DMS153 treated with DMSO at 0.1 percent for 48 hours (cell line): ENCODE results near the gene GPR61.
A peak's percentile ranks its signal among the peaks of the same experiment; 100 is the strongest.

Source experiments
- DNase-seq: peaks from one replicate; lab custom pipeline; 2025; ENCODE audit not compliant: unreplicated experiment; lab: John Stamatoyannopoulos, UW

GPR61 gene, protein sequence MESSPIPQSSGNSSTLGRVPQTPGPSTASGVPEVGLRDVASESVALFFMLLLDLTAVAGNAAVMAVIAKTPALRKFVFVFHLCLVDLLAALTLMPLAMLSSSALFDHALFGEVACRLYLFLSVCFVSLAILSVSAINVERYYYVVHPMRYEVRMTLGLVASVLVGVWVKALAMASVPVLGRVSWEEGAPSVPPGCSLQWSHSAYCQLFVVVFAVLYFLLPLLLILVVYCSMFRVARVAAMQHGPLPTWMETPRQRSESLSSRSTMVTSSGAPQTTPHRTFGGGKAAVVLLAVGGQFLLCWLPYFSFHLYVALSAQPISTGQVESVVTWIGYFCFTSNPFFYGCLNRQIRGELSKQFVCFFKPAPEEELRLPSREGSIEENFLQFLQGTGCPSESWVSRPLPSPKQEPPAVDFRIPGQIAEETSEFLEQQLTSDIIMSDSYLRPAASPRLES

DNA sequence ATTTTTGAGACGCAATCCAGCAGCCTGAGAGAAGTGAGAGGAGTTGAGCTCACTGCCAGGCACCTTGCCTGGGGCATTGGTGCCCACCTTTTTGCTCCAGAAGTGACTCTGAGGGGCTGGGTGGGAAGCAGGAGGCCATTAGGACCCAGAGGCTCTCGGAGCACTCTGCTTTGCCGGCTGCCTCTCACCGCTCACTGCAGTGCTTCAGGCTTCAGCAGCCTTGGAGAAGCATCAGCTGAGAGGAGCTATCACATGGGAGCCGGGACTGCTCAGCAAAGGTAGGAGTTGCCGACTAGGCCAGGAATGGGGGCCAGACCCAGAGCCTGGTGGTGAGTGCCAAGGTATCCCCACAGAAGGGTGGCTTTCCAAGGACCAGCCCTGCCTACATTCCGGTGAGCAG lies at the start of gene GPR61:
GPR61 (plus strand) TSS at position 197 of the 400 bp plus-strand sequence. CDS start 3,151 bp downstream, outside the sequence.
- DNase-seq, result no peak

DNA sequence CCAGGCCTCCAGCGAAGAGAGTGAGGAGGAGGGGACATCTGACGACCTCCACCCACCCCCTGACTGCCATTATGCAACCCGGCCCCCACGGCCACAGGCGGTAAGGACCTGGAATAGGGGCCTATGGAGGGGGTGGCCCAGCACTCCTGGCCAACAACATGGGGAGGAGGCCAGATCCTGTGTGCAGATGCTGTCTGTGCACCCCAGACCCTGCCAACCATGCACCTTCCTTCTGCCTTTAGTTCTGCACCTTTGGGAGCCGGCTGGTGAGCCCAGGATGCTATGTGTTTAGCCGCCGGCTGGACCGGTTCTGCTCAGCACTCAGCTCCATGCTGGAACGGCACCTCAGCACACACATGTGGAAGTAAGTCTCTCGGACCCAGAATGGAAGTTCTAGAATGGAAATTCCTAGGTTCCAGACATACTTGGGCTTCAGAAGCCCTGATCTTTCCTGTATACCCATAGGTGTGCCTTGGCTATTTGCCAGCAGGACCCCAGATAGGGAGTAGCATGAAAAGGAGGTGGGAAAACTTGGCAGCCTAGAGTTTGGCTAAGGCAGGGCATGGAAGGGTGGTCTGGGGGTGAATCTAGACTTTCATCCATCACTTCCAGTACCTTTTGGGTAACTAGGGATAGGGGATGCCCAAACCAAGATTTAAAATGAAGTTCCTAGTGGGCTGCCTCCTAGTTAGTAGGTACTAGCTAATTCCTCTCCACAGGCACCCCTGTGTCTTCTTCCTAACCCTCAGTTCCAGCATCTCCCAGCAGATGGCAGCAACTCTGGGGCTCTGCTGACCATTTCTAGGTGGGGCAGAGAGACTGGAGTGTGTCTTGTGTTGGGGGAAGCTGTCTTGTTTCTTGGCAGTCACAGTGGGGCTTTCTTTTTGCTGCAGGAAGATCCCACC lies 49.4 kb upstream of the GPR61 start:
- DNase-seq, result no peak

DNA sequence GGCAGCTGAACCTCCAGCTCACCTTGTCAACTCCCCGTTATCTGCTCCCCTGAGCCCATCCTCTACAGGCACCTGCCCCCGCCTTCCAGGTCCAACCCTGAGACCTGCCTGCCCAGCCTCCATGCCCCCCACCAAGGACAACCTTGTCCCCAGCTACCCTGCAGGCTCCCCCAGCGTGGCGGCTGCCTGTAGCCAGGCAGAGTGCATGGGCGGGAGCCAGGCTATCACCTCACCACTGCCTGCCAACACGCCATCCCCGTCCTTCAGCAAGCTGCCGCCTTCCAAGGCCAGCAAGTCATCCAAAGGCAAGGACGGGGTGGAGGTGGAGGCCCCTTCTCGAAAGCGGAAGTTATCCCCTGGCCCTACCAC lies 48.8 kb upstream of the GPR61 start:
- no peak for DNase-seq

DNA sequence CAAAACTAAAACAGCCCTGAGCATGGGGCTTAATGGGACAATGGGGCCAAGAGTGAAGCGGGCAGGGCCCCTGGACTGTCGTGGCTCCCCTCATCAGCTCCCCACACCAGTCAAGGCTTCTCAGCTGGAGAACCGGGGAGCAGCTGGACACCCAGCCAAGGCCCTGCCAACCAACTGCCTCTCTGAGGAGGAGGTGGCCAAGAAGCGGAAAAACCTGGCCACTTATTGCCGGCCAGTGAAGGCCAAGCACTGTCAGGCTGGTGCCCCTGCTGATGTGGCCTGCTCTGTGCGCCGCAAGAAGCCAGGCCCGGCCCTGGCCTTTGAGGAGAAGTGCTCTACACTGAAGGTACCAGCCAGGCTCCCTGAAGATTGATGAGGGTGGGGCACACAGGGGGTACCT lies 48.3 kb upstream of the GPR61 start:
- DNase-seq, result no peak

DNA sequence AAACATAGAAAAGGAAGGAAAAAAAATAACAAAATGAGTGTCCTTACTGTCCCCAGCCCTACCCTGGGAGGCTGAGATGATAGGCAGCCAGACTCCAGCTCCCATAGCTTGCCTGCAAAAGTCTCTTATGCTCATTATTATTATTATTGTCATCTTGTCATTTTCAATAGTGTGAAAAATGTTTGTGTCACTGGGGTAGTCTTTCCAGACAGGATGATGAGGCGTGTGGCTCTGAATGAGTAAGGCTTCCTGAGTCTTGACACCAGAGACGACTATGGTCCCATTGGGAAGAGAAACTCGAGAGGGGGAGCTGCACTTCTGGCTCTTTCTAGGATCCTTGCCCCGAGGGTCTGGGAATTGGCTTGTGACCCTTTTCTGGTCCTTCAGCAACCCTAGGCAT lies 46.9 kb upstream of the GPR61 start:
- no peak for DNase-seq

DNA sequence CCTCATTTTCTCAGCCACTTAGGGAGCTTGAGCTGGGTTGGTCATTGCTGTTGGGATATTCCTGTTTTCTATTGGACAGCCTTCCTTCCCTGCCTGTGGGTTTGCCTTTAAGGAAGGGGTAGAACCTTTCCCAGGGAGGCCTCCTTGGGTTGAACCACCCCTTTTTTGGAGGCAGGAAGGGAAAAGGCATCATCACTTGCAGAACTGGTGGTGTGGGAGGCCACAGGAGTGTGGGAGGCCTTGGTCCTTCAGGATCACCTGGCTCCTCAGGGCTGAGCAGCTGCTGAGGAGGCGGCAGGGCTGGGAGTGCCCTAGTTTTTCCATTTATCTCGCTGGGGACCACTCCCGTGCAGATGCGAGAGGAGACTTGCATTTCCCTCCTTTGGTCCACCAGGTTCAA lies 46.4 kb upstream of the GPR61 start:
- DNase-seq, result no peak

DNA sequence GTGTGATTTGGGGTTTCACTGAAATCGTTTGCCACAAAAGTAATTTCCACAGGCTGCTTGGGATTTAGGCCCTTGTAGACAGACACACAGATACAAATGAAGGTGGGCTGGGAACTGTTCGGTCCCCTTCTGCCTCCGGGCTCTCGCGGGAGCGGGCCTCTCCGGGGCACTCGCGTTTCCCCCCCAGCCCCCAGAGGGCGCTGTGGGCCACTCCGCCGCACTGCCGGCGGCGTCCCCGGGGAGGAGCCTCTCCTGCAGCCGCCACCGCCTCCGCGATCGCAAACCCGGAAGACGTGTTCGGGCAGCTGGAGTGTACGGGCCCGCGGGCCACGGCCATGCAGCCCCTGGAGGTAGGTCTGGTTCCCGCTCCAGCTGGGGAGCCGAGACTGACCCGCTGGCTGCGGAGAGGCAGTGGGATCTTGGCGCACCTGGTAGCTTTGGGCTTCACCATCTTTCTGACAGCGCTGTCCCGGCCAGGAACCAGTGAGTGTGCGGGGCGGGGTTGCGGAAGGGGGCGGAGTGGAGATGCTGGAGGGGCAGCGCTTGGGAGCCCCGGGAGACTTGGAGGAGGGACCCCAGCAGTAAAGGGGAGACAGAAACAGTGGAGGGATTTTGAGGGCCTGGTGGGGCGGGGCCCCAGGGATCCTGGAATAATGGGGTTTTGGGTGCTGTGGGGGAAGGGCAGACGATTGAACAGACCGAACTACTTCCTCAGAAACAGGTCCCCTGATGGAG lies 45.7 kb upstream of the GPR61 start, which contains the start of gene CYB561D1:
CYB561D1 (plus strand) TSS at position 290 of the 735 bp plus-strand sequence; CDS start at position 336, 46 bp downstream.
- peak; percentile 83 for DNase-seq

DNA sequence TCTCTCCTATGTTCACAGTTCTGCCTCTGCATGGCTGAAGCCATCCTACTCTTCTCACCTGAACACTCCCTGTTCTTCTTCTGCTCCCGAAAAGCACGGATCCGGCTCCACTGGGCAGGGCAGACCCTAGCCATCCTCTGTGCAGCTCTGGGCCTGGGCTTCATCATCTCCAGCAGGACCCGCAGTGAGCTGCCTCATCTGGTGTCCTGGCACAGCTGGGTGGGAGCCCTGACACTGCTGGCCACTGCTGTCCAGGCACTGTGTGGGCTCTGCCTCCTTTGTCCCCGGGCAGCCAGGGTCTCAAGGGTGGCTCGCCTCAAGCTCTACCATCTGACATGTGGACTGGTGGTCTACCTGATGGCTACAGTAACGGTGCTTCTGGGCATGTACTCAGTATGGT lies 43.9 kb upstream of the GPR61 start:
- no peak for DNase-seq

DNA sequence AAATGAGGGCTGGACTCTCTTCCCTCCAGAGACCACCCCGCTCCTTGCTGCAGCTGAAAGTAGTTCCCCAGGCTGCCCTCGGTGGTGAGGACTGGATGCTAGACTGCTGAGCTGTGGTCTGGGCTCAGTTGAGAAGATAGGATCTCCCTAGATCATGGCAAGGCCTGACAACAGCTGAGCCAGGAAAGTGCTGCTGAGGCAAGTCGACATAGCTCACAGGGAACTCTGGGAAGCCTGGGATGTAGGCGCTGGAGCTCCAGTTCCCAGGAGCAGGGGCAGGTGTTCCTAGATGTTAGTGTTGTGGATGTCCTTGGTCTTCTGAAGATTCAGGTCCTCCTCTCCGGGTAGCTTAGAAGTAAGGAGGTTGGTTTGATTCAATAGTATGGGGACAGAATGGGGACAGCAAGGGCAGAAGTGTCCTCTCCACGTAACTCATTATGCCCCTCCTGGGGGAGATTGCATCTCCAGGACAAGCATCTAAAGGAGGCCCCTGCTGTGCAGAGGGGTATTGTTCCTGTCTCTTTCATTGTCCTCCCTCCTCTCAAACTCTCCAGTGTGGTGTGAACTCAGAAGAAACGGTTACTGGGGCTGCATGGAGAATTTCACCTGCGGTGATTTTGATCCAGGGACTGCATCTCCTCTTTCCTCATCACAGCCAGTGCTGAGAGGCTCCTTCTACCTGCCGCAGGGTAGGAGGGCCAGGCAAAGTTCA lies 42.1 kb upstream of the GPR61 start:
- no peak for DNase-seq

DNA sequence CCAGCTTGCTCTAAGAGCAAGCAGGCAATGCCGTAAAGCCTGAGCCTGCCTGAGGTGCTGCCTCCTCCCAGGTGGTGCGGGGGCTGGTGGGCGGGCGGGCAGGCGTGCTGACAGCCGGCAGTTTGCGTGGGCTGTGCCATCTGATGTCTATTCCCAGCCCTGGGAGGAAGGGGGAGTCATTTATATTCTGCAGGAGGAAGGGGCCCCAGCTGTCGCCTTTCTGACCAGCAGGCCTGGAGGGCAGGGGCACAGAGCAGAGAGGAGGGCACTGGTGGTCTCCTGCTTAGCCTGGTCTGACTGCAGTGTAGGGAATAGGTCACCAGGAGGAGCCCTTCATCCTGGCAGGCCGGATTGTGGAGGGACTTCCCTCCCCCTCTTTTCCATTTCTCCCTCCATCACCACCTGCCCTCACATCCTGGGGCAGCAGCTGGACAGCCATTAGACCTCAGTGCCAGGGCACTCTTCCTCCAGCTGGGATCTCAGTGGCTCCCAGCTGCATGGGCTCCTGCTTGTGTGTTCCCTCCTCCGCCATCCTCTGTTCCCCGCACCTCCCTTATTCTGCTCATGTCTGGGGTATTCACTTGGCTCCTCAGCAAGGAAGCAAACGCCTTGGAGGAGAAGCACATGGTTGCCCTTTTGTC lies 41.4 kb upstream of the GPR61 start:
- DNase-seq, result no peak

DNA sequence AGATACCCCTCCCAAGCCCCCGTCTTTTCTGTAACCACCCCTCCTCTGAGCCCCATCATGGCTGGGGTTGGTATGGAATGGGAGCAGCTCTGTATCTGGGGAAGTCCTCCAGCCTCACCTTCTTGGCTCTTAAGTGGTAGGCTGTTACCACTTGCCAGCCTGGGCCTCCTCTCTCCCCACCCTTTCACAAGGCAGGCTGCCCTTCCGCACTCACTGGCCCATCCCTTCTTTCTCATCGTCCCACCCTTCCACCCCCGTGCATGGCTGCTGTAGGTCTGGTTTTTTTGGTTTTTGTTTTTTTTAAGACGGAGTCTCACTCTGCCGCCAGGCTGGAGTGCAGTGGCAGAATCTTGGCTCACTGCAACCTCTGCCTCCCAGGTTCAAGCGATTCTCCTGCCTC lies 40.6 kb upstream of the GPR61 start:
- no peak for DNase-seq

DNA sequence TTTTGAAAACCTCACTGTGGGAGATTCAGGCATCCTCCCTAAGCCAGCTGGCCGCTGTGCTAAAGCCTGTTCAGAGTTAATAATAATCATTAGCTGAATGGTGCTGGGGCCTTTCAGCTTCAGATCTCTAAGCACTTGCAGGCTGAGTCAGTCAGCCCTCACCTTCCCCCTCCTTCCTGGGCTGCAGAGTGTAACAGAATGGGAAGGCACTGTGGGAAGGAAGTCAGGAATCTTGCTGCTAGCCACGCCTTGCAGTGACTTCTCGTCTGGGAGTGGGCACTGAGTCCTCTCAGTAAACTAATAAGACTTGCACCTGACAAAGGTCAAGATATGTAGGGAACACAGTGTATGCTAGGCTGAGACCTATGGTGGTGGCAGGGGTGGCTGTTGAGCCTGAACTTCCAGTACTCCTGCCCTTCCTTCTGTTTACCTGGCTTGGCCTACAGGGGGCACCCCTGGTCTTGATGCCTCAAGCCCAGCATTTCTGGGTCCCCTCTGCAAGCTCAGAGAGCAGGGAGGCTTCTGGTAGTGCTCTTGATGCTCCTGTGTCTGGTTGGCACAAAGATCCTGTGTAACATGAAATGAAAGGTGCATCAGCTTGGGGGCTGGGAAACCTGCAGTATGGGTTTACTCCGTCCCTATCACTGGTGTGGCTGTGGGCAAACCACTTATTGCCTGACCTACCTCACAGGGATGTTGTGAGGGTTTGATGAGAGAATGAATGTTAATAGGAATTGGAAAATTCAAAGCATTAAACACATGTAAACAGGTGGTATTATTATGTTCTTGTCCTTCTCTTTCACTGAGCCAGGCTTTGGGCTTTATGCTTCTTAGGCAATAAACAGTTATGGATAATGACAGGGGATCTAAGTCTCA lies 39.8 kb upstream of the GPR61 start:
- DNase-seq, result no peak

DNA sequence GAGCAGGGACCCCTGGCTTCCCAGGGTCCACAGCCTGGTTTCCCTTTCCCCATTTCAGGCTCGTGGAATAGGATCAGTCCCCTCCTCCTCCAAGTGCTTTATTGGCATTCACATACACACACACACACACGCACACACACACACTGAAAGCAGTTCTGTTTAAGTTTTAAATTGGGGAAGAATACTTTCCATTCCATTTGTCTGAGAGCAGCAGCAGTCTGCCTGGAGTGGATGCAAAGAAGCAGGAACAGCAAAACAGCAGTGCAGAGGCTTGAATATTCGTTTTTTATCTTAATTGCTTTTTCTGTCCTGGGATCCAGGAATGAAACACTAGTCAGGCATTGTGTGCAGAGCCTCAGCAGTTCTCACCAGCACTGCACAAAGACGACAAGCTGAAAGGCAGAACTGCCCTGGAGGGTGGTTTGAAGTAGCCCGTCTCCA lies 38.7 kb upstream of the GPR61 start:
- no peak for DNase-seq

DNA sequence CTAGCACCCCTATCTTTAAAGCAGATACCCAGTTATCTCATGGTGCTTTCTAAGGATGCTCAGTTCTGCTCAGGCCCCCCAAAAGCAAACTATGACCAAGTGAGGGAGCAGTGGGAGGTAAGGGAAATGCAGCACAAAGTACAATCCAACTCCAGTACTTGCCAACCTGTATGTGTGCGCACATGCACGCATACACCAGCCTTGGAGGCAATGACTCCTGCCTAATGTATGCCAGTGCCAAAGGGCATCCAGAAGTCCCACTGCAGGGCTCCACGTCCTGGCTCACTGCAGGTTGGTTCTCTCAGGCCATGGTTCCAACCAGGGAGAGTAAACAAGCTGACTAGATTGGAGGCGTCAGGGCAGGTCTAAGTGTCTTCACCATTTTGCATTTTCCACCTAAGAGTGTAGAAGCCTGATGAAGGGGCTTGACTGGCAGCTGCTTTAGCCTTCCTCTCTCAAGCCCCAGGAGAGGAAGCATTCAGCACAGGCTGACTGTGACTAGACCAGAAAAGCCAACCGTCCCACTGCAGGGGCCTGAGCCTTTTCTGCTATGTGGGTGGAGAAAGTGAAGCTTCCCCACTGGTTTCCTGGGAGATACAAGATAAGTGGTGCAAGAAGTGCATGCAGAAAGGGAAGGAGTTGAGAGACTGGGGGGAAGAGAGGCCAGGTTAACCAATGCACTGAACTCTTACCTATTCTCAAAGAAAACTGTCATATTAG lies 37.9 kb upstream of the GPR61 start:
- no peak for DNase-seq

DNA sequence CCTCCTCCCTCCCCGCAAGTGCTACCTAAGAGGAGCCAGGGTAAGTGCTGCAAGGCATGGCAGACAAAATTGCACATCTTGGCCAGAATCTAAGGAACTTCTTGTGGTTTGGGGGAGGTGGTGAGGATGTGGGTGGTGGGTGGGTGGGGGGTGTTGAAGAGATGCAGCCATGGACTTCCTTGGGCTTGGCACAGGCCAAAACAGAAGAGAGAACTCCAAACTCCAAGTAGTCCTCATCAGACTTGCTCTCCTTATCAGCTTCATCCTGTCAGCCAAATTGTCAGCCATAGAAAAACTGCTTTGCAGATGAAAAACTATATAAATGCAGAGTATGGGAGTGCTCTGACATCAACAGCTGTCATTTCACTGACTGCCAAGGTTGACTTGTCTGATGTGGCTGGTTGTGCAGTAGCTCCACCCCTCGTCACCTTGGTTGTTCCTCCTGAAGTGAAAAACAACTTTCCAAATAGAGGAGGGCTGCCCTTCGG lies 37.3 kb upstream of the GPR61 start:
- no peak for DNase-seq

DNA sequence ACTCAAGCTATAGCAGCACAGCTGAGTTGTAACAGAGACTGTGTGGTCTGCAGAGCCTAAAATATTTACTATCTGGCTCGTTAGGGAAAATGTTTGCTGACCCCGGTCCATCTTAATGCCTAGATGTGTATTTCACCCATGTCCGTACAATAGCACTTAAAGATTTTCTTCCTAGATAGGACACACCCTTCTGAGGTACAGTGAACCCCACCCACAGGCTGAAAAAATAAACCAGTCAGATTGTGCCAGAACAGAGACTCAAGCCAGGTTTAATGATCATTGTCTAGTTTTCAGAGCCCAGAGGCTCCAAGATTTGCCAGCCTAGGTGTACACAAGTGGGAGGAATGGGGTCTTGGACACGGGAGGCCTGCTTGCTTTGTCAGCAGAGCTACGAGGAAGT lies 35.7 kb upstream of the GPR61 start:
- no peak for DNase-seq

DNA sequence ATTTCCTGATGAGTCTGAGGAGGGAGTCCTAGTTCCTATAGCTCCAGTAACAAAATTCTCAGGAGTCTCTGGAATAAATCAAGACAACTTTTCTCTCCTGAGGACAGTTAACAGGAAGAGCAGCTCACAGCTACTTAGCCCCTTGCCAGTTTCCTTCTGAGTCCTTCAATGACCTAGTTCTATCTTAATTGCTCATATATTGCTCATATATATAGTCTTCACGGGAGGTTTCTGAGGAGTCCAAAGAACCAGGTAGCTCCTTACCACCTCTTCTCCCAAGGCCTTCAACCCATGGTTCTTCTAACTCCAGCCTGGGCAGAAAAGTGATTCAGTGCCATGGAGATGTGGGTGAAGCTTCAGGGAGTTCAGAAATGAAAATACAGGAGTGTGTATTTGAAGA lies 34.7 kb upstream of the GPR61 start:
- no peak for DNase-seq
